Muscle layer of colon (tissue), 2 donors: ENCODE data around the gene TRAF7.

Experiments
- H3K27ac ChIP-seq: one replicate; pipeline ENCODE4 v1.7.0; 2013; ENCODE audit warnings: low read depth, mild to moderate bottlenecking, low read length, moderate library complexity
- H3K27me3 ChIP-seq, 2 donors: one replicate each; pipeline ENCODE4 v1.7.0; 2013; ENCODE audit warnings: low read length in 2 of 2, mild to moderate bottlenecking in 2 of 2; ENCODE audit not compliant: insufficient read depth in 2 of 2, control insufficient read depth in 1 of 2
- H3K36me3 ChIP-seq: one replicate; pipeline ENCODE4 v1.7.0; 2013; ENCODE audit warnings: mild to moderate bottlenecking, low read length; ENCODE audit not compliant: insufficient read depth
- H3K4me1 ChIP-seq: one replicate; pipeline ENCODE4 v1.7.0; 2013; ENCODE audit warnings: mild to moderate bottlenecking, low read length; ENCODE audit not compliant: insufficient read depth
- H3K4me3 ChIP-seq, 2 donors: one replicate each; pipeline ENCODE4 v1.7.0; 2013; ENCODE audit warnings: low read length in 2 of 2, low read depth in 1 of 2, mild to moderate bottlenecking in 1 of 2, moderate library complexity in 1 of 2
- H3K9ac ChIP-seq: one replicate; pipeline ENCODE4 v1.7.0; 2013; ENCODE audit warnings: low read length
- H3K9me3 ChIP-seq: one replicate; pipeline ENCODE4 v1.7.0; 2013; ENCODE audit warnings: mild to moderate bottlenecking, low read length
- donor health status: abdominal sarcoma.
- donor health status: Adenocarcinoma of cecum.

Gene TRAF7

DNA sequence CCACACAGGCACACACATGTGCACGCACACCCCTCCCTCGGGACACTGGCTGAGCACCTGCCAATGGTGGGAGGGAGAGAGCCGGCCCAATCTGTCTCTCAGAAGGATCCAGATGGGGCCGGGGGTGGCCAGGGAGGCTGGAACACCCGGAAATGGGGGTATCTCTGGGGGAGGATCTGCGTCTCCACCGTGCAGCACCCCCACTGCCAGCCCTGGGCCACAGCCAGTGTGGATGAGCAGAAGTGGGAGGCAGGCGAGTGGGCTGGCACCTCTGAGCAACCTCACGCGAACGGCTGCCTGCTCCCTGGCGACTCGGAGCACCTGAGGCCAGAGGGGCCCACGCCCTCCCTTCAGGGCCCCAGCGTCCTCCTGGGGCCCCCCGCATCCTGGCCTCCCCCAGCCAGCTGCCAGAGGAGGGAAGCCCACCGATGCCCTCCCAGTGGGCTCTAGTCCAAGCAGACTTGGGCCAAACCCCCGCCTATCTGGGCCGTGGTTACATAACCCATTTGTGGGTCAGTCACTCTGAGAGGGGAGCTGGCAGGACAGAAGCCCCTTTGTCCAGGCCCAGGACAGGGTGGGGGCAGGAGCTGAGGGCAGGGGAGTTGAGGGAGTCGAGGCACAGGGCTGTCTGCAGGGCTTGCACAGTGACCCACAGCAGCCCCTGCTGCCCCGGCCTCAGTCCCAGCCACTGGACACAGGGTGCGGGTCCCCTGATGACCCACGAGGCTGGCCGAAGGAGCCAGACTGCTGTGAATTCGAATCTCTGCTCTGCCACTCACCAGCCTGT, 35.3 kb downstream of the TRAF7 start:
- Histone ChIP-seq H3K9ac (no peak overlapping the region), H3K9me3 (no peaks in the 10 kb centered on the region), H3K27ac (no peak overlapping the region), H3K36me3 (no peaks in the 10 kb centered on the region), H3K4me3 (no peak overlapping the region), H3K4me1 (peaks cover 5% of the 10 kb centered on the region), H3K27me3 (peaks cover 9 to 25% of the 10 kb centered on the region in 2 donors)

GRCh38 chr16:2191446-2191706, 35.8 kb downstream of the TRAF7 start:
- Histone ChIP-seq H3K4me3 (no peak overlapping the region), H3K27me3 (peaks cover 10 to 27% of the 10 kb centered on the region in 2 donors), H3K9ac (no peak overlapping the region), H3K27ac (no peak overlapping the region), H3K36me3 (no peaks in the 10 kb centered on the region), H3K4me1 (peaks cover 5% of the 10 kb centered on the region), H3K9me3 (no peaks in the 10 kb centered on the region)

DNA sequence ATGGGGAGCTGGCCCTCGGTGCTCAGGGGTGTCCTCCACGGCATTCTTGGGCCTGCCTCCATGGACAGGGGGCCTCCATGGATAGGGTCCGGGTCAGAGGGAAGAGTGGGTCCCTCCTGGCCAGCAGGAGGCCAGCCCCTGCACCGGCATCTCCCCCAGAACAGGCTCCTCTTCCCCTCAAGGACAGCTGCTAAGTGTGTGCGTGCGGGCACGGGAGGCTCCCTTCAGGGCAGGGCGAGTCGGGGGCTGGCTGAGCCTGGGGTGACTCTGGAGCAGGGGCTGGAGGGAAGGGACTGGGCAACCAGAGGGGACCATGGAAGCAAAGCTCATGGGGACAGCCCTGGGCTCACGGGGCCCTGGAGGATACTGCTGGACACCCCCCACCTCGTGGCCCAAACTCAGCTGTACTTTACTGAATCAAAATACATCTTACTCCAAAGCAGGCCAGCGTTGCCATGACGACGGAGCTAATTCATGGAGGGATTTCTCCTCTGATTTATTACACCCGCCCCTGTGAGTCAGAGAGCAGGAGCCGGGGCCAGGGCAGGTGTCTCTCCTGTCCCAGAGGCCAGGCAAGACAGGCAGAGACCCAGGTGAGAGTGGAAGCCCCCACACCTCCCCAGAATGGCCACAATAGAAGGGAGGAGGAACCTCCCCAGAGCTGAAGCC, 38.7 kb downstream of the TRAF7 start:
- H3K9me3 ChIP-seq: no peaks in the 10 kb centered on the region
- no peak overlapping the region for H3K9ac ChIP-seq
- peaks cover 5% of the 10 kb centered on the region for H3K4me1 ChIP-seq
- H3K27ac ChIP-seq: no peak overlapping the region
- H3K27me3 ChIP-seq: peaks cover 15 to 42% of the 10 kb centered on the region in 2 donors
- H3K4me3 ChIP-seq: no peak overlapping the region
- no peaks in the 10 kb centered on the region for H3K36me3 ChIP-seq

GRCh38 chr16:2194852-2195321, 39.3 kb downstream of the TRAF7 start:
- Histone ChIP-seq H3K9ac (no peak overlapping the region), H3K27me3 (peaks cover 15 to 47% of the 10 kb centered on the region in 2 donors), H3K4me3 (no peak overlapping the region), H3K36me3 (no peaks in the 10 kb centered on the region), H3K9me3 (no peaks in the 10 kb centered on the region), H3K4me1 (peaks cover 5% of the 10 kb centered on the region), H3K27ac (no peak overlapping the region)

DNA sequence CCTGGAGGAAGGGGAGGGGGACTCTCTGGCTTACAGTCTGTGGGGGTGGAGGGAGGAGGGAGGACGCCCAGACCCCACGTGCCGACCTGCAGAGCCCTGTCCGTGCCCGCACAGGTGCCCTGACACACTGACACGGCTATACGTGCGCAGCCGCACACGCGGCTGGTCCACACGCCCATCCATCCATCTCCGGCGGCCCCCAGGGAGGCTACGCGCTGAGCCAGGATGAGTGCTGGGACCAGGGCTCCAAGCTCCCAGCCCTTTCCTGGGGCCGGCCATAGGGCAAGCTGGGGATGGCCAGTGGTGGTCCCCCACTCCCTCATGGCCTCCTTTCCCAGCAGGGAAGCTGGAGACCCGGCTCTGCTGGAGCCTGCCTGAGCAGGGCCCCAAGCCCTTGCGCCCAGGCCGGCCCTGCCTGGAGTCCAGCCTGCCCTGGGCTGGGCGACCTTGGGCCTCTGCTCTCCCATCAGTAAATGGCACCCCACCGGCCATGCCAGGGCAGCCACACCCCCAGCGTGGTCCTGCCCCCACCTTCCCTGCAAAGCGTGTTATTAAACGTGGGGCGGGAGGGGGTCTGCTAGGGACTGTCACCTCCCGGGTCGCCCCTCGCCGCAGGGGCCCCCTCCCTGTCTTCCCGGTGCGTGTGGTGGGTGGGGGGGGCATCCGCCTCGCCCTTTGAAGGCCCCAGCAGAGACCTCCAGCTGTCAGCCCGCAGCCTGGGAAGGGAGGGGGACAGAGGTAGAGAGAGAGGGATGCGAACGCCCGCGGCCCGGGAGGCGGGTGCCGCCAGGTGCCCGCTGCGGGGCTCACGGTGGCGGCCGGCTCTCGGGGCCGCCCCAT, 40.0 kb downstream of the TRAF7 start:
- Histone ChIP-seq H3K4me3 (no peak overlapping the region), H3K36me3 (no peaks in the 10 kb centered on the region), H3K27me3 (peaks cover 15 to 47% of the 10 kb centered on the region in 2 donors), H3K27ac (no peak overlapping the region), H3K9ac (no peak overlapping the region), H3K4me1 (peaks cover 5% of the 10 kb centered on the region), H3K9me3 (no peaks in the 10 kb centered on the region)

GRCh38 chr16:2196162-2196980, 40.8 kb downstream of the TRAF7 start, which contains the start of gene CASKIN1:
TSS of gene CASKIN1 (minus strand) at chr16:2196605. CDS start at chr16:2196432, 173 bp downstream.
- H3K36me3 ChIP-seq: no peaks in the 10 kb centered on the region
- H3K9me3 ChIP-seq: no peaks in the 10 kb centered on the region
- H3K27ac ChIP-seq: no peak within 1 kb of the TSS
- H3K4me3 ChIP-seq: no peak within 1 kb of the TSS
- peaks cover 5% of the 10 kb centered on the region for H3K4me1 ChIP-seq
- peaks cover 15 to 47% of the 10 kb centered on the region in 2 donors for H3K27me3 ChIP-seq
- no peak within 1 kb of the TSS for H3K9ac ChIP-seq

DNA sequence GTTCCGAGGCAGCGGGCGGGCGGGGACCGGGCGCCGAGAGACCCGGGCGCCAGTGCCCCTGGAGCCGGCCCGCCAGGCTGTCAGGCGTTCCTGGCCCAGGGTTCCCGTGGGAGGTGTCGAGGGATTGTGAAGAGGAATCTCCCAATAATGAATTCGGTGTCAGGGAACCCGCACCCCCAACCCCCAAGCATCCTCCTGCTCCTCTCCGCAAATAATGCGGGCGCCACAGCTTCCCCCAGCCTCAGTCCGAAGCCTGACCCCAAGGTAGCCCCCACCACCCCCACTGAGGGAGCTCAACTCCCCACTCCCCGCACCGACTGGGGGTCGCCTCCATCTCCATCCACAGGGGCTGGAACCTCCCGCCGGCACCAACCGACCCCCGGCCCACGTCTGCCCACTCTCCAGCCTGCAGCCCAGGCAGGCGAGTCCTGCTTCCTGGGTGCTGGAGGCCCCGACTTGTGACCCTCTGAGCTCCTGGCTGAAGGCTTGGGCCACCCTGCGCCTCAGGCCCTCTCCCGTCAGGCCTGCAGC, 41.5 kb downstream of the TRAF7 start:
- Histone ChIP-seq H3K4me3 (no peak overlapping the region), H3K27me3 (peaks cover 15 to 47% of the 10 kb centered on the region in 2 donors), H3K9me3 (no peaks in the 10 kb centered on the region), H3K9ac (no peak overlapping the region), H3K27ac (no peak overlapping the region), H3K36me3 (no peaks in the 10 kb centered on the region), H3K4me1 (peaks cover 5% of the 10 kb centered on the region)

GRCh38 chr16:2197765-2198164, 42.2 kb downstream of the TRAF7 start:
- Histone ChIP-seq H3K27me3 (peaks cover 15 to 47% of the 10 kb centered on the region in 2 donors), H3K4me1 (peaks cover 5% of the 10 kb centered on the region), H3K9me3 (no peaks in the 10 kb centered on the region)

GRCh38 chr16:2198283-2198682, 42.7 kb downstream of the TRAF7 start:
- Histone ChIP-seq H3K9me3 (no peaks in the 10 kb centered on the region), H3K27ac (no peak overlapping the region), H3K27me3 (peaks cover 15 to 47% of the 10 kb centered on the region in 2 donors), H3K36me3 (no peaks in the 10 kb centered on the region), H3K4me1 (peaks cover 5% of the 10 kb centered on the region), H3K9ac (no peak overlapping the region), H3K4me3 (no peak overlapping the region)

More at GRCh38 chr16:2197765-2198164, 42.2 kb downstream of the TRAF7 start:
- no peak overlapping the region for H3K27ac ChIP-seq
- no peaks in the 10 kb centered on the region for H3K36me3 ChIP-seq
- no peak overlapping the region for H3K4me3 ChIP-seq
- no peak overlapping the region for H3K9ac ChIP-seq

DNA sequence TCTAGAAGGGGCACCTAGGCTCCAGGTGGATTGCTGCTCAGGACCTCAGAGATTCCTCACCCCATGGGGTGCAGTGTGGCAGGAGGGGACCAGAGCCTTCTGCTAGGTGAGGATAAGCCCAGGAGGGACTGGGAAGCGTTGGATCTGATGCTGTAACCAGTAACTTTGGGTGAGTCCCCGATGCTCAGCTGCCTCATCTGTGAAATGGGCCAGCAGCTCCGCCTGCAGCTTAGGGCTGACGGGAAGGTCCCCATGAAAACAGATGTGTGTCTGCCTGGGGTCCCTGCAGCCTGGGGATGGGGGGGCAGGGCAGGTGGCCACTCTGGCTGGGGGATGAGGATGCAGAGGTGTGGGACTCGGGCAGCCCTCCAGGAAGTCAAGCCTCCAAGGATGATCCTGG, 43.5 kb downstream of the TRAF7 start:
- Histone ChIP-seq H3K27ac (no peak overlapping the region), H3K4me3 (no peak overlapping the region), H3K4me1 (peaks cover 5% of the 10 kb centered on the region), H3K9ac (no peak overlapping the region), H3K9me3 (no peaks in the 10 kb centered on the region), H3K27me3 (peaks cover 15 to 40% of the 10 kb centered on the region in 2 donors), H3K36me3 (no peaks in the 10 kb centered on the region)
